Adipose tissue (tissue), 3 donors: ENCODE data around the gene EPHB1. TPM values are rescaled to one million over a fixed set of nuclear protein-coding genes. Genes with fewer than 3 reads are reported as not detected.
"Not testable (repeated sequence)": the region's sequence is repeated elsewhere in the genome, so short reads cannot be mapped to it uniquely, and the experiment has no call there.

Experiments used
- H3K27ac ChIP-seq: one replicate; pipeline ENCODE4 v1.5.1; 2013; ENCODE audit warnings: low read depth, low read length
- WGBS, 3 donors: extraction: QIAGEN DNeasy Blood & Tissue Kit; methylation state at CpG; one replicate each; pipeline ENCODE4 v1.1.7; 2013; 5-methylcytosine and 5-hydroxymethylcytosine counted together
- polyA plus RNA-seq, 3 donors: library from polyadenylated mRNA; stranded (reverse); fragments of 200-250 nt; gene quantifications; one replicate each; pipeline ENCODE4 v1.2.3, GENCODE V29; 2013
- donor health status: healthy with polysubstance abuse.
- donor health status: Bipolar disorder and iron deficiency.
- donor health status: healthy.

The EPHB1 gene
- polyA plus RNA-seq, 3 donors = 0.14 to 1.0 (median 0.49) TPM

- H3K27ac ChIP-seq = no peak overlapping the region
- 84 to 92% (median 90%) methylated on average over 4 of the region's 4 CpGs for WGBS, 3 donors
Observed at GRCh38 chr3:135093121-135093520, 298.1 kb downstream of the EPHB1 start.

- WGBS, 3 donors = 80 to 87% (median 82%) methylated on average over 5 of the region's 5 CpGs
- no peak overlapping the region for H3K27ac ChIP-seq
Observed at GRCh38 chr3:135097276-135097946, 302.4 kb downstream of the EPHB1 start.

- 58 to 72% (median 63%) methylated on average over 5 of the region's 5 CpGs for WGBS, 3 donors
- no peak overlapping the region for H3K27ac ChIP-seq
Observed at GRCh38 chr3:135099734-135100355, 304.8 kb downstream of the EPHB1 start.

- H3K27ac ChIP-seq = no peak overlapping the region
- WGBS, 3 donors = 48 to 71% (median 71%) methylated on average over 2 of the region's 2 CpGs
Observed at GRCh38 chr3:135100366-135100765, 305.3 kb downstream of the EPHB1 start.

GRCh38 chr3:135103917-135104316 is 308.9 kb downstream of the EPHB1 start:
- no peak overlapping the region for H3K27ac ChIP-seq
- WGBS, 3 donors = 37 to 45% (median 43%) methylated on average over 3 of the region's 3 CpGs

- H3K27ac ChIP-seq = no peak overlapping the region
- 21 to 76% (median 72%) methylated on average over 8 of the region's 8 CpGs for WGBS, 3 donors
Observed at GRCh38 chr3:135106445-135106844, 311.4 kb downstream of the EPHB1 start.

- 86 to 88% (median 87%) methylated on average over 2 of the region's 2 CpGs for WGBS, 3 donors
- no peak overlapping the region for H3K27ac ChIP-seq
Observed at GRCh38 chr3:135107043-135107442, 312.0 kb downstream of the EPHB1 start.

GRCh38 chr3:135109681-135110080 is 314.6 kb downstream of the EPHB1 start:
- no peak overlapping the region for H3K27ac ChIP-seq
- 66 to 77% (median 73%) methylated on average over 8 of the region's 8 CpGs for WGBS, 3 donors

- 88 to 93% (median 88%) methylated on average over 3 to 4 of the region's 4 CpGs for WGBS, 3 donors
- H3K27ac ChIP-seq = not testable (repeated sequence)
Observed at GRCh38 chr3:135114551-135114950, 319.5 kb downstream of the EPHB1 start.

DNA sequence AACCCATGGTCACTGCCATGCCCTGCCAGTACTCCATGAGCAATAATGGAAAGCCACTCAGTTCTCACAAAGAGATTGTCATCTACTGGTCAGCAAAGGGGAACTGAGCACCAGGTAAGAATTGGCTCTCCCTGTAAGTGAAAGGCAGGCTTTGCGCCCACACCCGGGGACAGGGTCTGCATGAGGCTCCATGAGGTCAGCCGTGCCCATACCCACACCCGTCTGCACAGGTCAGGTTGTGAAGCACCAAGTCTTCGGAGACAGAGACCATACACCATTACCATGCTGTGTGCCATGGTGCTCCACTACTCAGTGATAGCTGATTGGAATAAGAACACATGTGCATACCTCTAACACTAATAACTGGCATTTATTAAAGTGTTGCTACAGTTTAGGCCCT is 322.9 kb downstream of the EPHB1 start:
- WGBS, 3 donors = 61 to 64% (median 63%) methylated on average over 5 of the region's 5 CpGs
- H3K27ac ChIP-seq = no peak overlapping the region

GRCh38 chr3:135118792-135119191 is 323.7 kb downstream of the EPHB1 start:
- WGBS, 3 donors = 48 to 79% (median 76%) methylated on average over 2 of the region's 2 CpGs
- H3K27ac ChIP-seq = no peak overlapping the region

- H3K27ac ChIP-seq = no peak overlapping the region
- 83 to 96% (median 83%) methylated on average over 2 of the region's 2 CpGs for WGBS, 3 donors
Observed at GRCh38 chr3:135125171-135125801, 330.2 kb downstream of the EPHB1 start.

DNA sequence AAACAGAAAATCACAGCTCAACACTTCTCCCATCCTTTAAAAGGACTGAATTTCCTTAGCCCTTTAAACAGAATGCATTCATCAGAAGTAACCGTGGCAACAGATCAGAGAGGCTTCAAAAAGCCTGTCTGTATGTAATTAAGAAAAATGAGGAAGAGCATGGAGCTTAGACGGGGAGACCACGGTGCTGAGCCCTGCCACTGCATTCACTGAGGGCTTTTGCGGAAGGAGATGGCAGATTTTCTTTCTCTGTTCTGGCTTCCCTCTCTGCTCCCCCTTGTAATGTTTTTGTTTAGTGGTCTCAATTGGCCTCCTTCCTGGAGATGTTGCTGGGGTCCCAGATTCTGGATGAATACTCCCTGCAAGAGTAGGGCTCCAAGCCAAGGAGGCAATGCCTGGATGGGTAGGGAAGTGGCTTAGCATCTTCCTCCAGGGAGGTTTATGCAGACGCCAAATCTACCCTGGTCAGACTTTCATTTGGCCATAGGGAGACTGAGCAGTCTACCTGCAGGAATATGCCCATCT is 332.9 kb downstream of the EPHB1 start:
- no peak overlapping the region for H3K27ac ChIP-seq
- 77 to 80% (median 78%) methylated on average over 5 of the region's 5 CpGs for WGBS, 3 donors

DNA sequence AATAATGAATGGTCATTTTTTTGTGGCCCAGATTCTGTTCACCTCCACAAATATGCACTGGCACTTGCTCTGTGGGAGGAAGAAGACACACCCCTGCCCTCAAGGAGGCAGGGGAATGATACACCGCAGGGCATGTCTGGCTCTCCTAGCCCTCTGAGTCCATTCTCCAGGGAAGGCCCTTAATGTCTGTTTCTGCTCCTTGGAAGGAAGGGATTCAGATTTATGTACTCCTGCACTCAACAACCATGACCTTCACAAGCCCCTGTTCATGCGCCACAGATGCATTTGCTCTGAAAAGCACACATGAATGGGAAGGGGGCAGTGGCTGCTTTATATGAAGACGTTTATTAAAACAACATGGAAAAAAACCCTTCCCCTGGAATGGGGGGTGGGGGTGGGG is 333.8 kb downstream of the EPHB1 start:
- WGBS, 3 donors = 61 to 68% (median 66%) methylated on average over 3 of the region's 3 CpGs
- H3K27ac ChIP-seq = no peak overlapping the region

- H3K27ac ChIP-seq = no peak overlapping the region
- 72 to 83% (median 77%) methylated on average over 7 of the region's 7 CpGs for WGBS, 3 donors
Observed at GRCh38 chr3:135131290-135131689, 336.2 kb downstream of the EPHB1 start.

GRCh38 chr3:135133905-135134683 is 339.0 kb downstream of the EPHB1 start:
- 80 to 90% (median 89%) methylated on average over 8 of the region's 8 CpGs for WGBS, 3 donors
- no peak overlapping the region for H3K27ac ChIP-seq

- 72 to 85% (median 73%) methylated on average over 3 of the region's 3 CpGs for WGBS, 3 donors
- no peak overlapping the region for H3K27ac ChIP-seq
Observed at GRCh38 chr3:135134684-135135075, 339.6 kb downstream of the EPHB1 start.

DNA sequence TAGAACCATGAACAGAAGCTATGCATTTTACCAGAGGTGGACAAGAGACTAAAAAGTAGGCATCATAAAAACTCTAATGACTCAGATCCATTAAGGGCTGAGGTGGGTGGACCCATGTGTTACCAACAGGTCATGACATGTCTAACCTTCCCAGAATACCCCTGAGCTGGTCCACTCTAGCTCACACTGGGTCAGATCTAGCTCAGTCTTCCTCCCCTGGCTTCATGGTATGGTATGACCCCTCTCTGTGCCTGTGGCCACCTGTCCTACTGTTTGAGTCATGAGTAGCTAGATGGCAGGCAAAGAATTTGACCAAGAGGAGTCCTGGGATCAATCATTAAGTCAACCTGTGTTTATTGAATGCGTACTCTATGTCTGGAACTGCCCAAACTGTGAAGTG is 340.4 kb downstream of the EPHB1 start:
- 82 to 95% (median 89%) methylated on average over 1 of the region's 1 CpG for WGBS, 3 donors
- H3K27ac ChIP-seq = no peak overlapping the region
